ENCODE measurements around the gene ST3GAL4. TPM values are rescaled to one million over a fixed set of nuclear protein-coding genes. Genes with fewer than 3 reads are reported as not detected.

The ST3GAL4 gene
- total and polyA plus RNA-seq, 2 experiments from 2014 or later, result 27.3 to 53.3 TPM

DNA sequence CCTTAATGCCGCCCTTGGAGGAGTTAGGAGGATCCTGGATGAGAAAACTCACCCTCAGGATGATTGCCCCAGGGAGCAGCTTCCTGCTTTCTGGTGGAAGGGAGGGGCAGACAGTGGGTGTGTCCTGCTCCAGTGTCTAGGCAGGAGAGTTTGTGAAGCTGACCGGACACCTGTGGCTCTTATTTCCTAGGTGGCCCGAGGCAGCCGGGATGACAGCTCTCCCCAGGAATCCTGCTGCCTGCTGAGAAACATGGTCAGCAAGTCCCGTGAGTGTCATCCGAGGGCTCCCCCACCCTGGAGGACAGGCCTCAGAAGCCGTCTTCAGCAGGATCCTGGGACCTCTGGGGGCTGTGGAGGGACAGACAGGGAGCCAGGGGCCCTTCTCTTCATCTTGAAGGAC lies 50.4 kb downstream of the ST3GAL4 start:
- Histone ChIP-seq H3K4me1 (ENCODE audit: insufficient read depth) (peaks cover 15% of the 10 kb centered on the region), H3K9me3 (ENCODE audit: low read depth) (no peaks in the 10 kb centered on the region), H3K36me3 (ENCODE audit: low read depth) (no peaks in the 10 kb centered on the region; the same call in 1 of the 2 replicates), H3K4me2 (ENCODE audit: unreplicated experiment) (no peak overlapping the region), H3K9me2 (ENCODE audit: insufficient read depth) (no peaks in the 10 kb centered on the region), H3K27me3 (replicated peaks; ENCODE audit: insufficient read depth) (no peaks in the 10 kb centered on the region), H3K79me2 (ENCODE audit: insufficient read depth) (peaks cover 7% of the 10 kb centered on the region; the same call in 1 of the 2 replicates), H3K4me3 (no peak overlapping the region), H4K20me1 (ENCODE audit: insufficient read depth) (no peaks in the 10 kb centered on the region), H2AFZ (no peak overlapping the region), H3K9ac (no peak overlapping the region), H3K27ac (no peak overlapping the region), H3F3A (ENCODE audit: insufficient read depth) (peaks cover 8% of the 10 kb centered on the region)
- 80 to 86% methylated on average over 6 to 7 of the region's 7 CpGs for WGBS, 2 experiments (ENCODE audit: low coverage in 1 of 2, low lambda C conversion rate in 2 of 2, missing lambda C conversion rate in 2 of 2)
- no peak for DNase-seq
- TF ChIP-seq EZH2 (IDR thresholded peaks at IDR 0.05; ENCODE audit: insufficient read depth, poor library complexity, severe bottlenecking), result no peak
- TF ChIP-seq EZH2phosphoT487 (IDR thresholded peaks at IDR 0.05; ENCODE audit: insufficient read depth, low read depth), result no peak
- in situ Hi-C loops (cut with MboI), result no loop called here

- WGBS, 2 experiments (ENCODE audit: low coverage in 1 of 2, low lambda C conversion rate in 2 of 2, missing lambda C conversion rate in 2 of 2), result 87% methylated on average over 7 to 8 of the region's 8 CpGs
- Histone ChIP-seq H2AFZ (no peak overlapping the region), H3K4me3 (no peak overlapping the region), H3K9ac (no peak overlapping the region), H4K20me1 (ENCODE audit: insufficient read depth) (no peaks in the 10 kb centered on the region), H3K36me3 (ENCODE audit: low read depth) (no peaks in the 10 kb centered on the region; the same call in 1 of the 2 replicates), H3K27me3 (replicated peaks; ENCODE audit: insufficient read depth) (no peaks in the 10 kb centered on the region), H3K27ac (no peak overlapping the region), H3K79me2 (ENCODE audit: insufficient read depth) (peaks cover 2% of the 10 kb centered on the region; the same call in 1 of the 2 replicates), H3K9me3 (ENCODE audit: low read depth) (no peaks in the 10 kb centered on the region), H3K4me2 (ENCODE audit: unreplicated experiment) (no peak overlapping the region), H3K4me1 (ENCODE audit: insufficient read depth) (peaks cover 20% of the 10 kb centered on the region), H3K9me2 (ENCODE audit: insufficient read depth) (no peaks in the 10 kb centered on the region), H3F3A (ENCODE audit: insufficient read depth) (peaks cover 8% of the 10 kb centered on the region)
- DNase-seq, result no peak
- no peak for TF ChIP-seq EZH2 (IDR thresholded peaks at IDR 0.05; ENCODE audit: insufficient read depth, poor library complexity, severe bottlenecking)
- no peak for TF ChIP-seq EZH2phosphoT487 (IDR thresholded peaks at IDR 0.05; ENCODE audit: insufficient read depth, low read depth)
- in situ Hi-C loops (cut with MboI), result no loop called here
Observed at GRCh38 chr11:126406368-126406767, 50.9 kb downstream of the ST3GAL4 start.

GRCh38 chr11:126407101-126407521 lies 51.6 kb downstream of the ST3GAL4 start:
- Histone ChIP-seq H3K79me2 (ENCODE audit: insufficient read depth) (no peaks in the 10 kb centered on the region), H3K9me2 (ENCODE audit: insufficient read depth) (no peaks in the 10 kb centered on the region), H3K9me3 (ENCODE audit: low read depth) (no peaks in the 10 kb centered on the region), H3F3A (ENCODE audit: insufficient read depth) (peaks cover 8% of the 10 kb centered on the region), H3K27me3 (replicated peaks; ENCODE audit: insufficient read depth) (no peaks in the 10 kb centered on the region), H2AFZ (no peak overlapping the region), H3K27ac (no peak overlapping the region), H4K20me1 (ENCODE audit: insufficient read depth) (no peaks in the 10 kb centered on the region), H3K9ac (no peak overlapping the region), H3K4me1 (ENCODE audit: insufficient read depth) (peaks cover 20% of the 10 kb centered on the region), H3K36me3 (ENCODE audit: low read depth) (no peaks in the 10 kb centered on the region; the same call in 1 of the 2 replicates), H3K4me2 (ENCODE audit: unreplicated experiment) (no peak overlapping the region), H3K4me3 (no peak overlapping the region)
- TF ChIP-seq EZH2 (IDR thresholded peaks at IDR 0.05; ENCODE audit: insufficient read depth, poor library complexity, severe bottlenecking) (no peak), EZH2phosphoT487 (IDR thresholded peaks at IDR 0.05; ENCODE audit: insufficient read depth, low read depth) (no peak)
- no peak for DNase-seq
- in situ Hi-C loops (cut with MboI), result no loop called here
- WGBS, 2 experiments (ENCODE audit: low coverage in 1 of 2, low lambda C conversion rate in 2 of 2, missing lambda C conversion rate in 2 of 2), result 83 to 84% methylated on average over 12 of the region's 12 CpGs

DNA sequence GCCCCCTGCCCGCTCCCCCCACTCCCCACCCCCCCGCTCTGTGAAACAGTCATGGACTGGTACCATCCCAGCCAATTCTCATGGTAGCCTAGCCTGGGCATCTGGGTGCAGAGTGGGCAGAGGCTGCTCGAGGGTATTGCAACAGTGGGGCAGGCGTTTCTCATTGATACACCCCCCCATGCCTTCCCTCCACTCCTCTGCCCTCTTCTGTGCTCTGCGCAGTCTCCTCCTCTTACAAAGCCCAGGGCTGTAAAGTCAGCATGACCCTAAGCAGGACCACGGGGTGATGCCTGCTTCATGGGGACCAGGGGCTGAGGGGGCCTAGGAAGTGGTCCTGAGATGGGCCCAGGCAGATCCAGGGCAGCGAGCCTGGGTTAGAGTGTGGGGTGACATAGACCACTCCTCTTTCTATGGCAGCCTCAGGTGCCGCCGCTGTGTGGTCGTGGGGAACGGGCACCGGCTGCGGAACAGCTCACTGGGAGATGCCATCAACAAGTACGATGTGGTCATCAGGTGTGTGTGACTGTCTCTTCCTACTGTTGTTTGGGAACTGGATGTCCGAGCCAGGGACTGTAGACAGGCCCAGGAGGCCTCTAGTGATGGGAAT lies 52.3 kb downstream of the ST3GAL4 start:
- Histone ChIP-seq H3K4me1 (ENCODE audit: insufficient read depth) (peaks cover 20% of the 10 kb centered on the region), H3K27ac (no peak overlapping the region), H3K27me3 (replicated peaks; ENCODE audit: insufficient read depth) (no peaks in the 10 kb centered on the region), H3K9me3 (ENCODE audit: low read depth) (no peaks in the 10 kb centered on the region), H3K4me2 (ENCODE audit: unreplicated experiment) (no peak overlapping the region), H3K9ac (no peak overlapping the region), H3K79me2 (ENCODE audit: insufficient read depth) (0 out of 2 replicates have a peak, but pooled peaks cover 4% of the 10 kb centered on the region), H3K36me3 (ENCODE audit: low read depth) (no peaks in the 10 kb centered on the region; the same call in 1 of the 2 replicates), H4K20me1 (ENCODE audit: insufficient read depth) (no peaks in the 10 kb centered on the region), H2AFZ (no peak overlapping the region), H3K4me3 (no peak overlapping the region), H3K9me2 (ENCODE audit: insufficient read depth) (no peaks in the 10 kb centered on the region), H3F3A (ENCODE audit: insufficient read depth) (peaks cover 8% of the 10 kb centered on the region)
- 83 to 84% methylated on average over 15 of the region's 15 CpGs for WGBS, 2 experiments (ENCODE audit: low coverage in 1 of 2, low lambda C conversion rate in 2 of 2, missing lambda C conversion rate in 2 of 2)
- DNase-seq, result no peak
- in situ Hi-C loops (cut with MboI), result no loop called here
- TF ChIP-seq EZH2phosphoT487 (IDR thresholded peaks at IDR 0.05; ENCODE audit: insufficient read depth, low read depth) (no peak), EZH2 (IDR thresholded peaks at IDR 0.05; ENCODE audit: insufficient read depth, poor library complexity, severe bottlenecking) (no peak)

All from GM23248 (cell line).